Skeletal muscle satellite cell (primary cell): ENCODE measurements around the gene ZBTB16.
"Not testable (repeated sequence)": the region's sequence is repeated elsewhere in the genome, so short reads cannot be mapped to it uniquely, and the experiment has no call there.

ENCODE experiments used
- H3K27me3 ChIP-seq: 2 replicates; pipeline ENCODE4 v1.7.0; 2013; ENCODE audit warnings: low read length; ENCODE audit not compliant: control insufficient read depth, insufficient read depth
- H3K36me3 ChIP-seq: 2 replicates; pipeline ENCODE4 v1.7.0; 2013; ENCODE audit warnings: mild to moderate bottlenecking, control low read depth, low read length; ENCODE audit not compliant: insufficient read depth
- H3K4me1 ChIP-seq: 2 replicates; pipeline ENCODE4 v1.7.0; 2013; ENCODE audit warnings: low read length; ENCODE audit not compliant: control insufficient read depth, insufficient read depth
- H3K4me2 ChIP-seq: 2 replicates; pipeline ENCODE4 v1.7.0; 2013; ENCODE audit warnings: mild to moderate bottlenecking, low read length
- H3K4me3 ChIP-seq: 2 replicates; pipeline ENCODE4 v1.7.0; 2013; ENCODE audit warnings: low read length
- H3K9ac ChIP-seq: 2 replicates; pipeline ENCODE4 v1.7.0; 2013; ENCODE audit warnings: mild to moderate bottlenecking, low read depth, low read length, moderate library complexity
- H3K9me3 ChIP-seq: replicated peaks from 2 replicates; pipeline ENCODE4 v1.7.0; 2013; ENCODE audit warnings: mild to moderate bottlenecking, control low read depth, low read length

ZBTB16 gene

GRCh38 chr11:114044042-114044871 is 15.3 kb upstream of the ZBTB16 start:
- no peaks in the 10 kb centered on the region for H3K9me3 ChIP-seq
- peaks cover 10% of the 10 kb centered on the region for H3K4me1 ChIP-seq
- H3K27me3 ChIP-seq = peaks cover 6% of the 10 kb centered on the region
- H3K4me2 ChIP-seq = no peak overlapping the region
- no peak overlapping the region for H3K9ac ChIP-seq
- H3K4me3 ChIP-seq = no peak overlapping the region
- H3K36me3 ChIP-seq = no peaks in the 10 kb centered on the region

- Histone ChIP-seq H3K9me3 (no peaks in the 10 kb centered on the region), H3K4me1 (no peaks in the 10 kb centered on the region), H3K27me3 (peaks cover 12% of the 10 kb centered on the region), H3K36me3 (no peaks in the 10 kb centered on the region), H3K9ac (no peak overlapping the region), H3K4me3 (no peak overlapping the region), H3K4me2 (no peak overlapping the region)
Measured at GRCh38 chr11:114047327-114047726, 12.2 kb upstream of the ZBTB16 start.

- Histone ChIP-seq H3K4me1 (no peaks in the 10 kb centered on the region), H3K9me3 (no peaks in the 10 kb centered on the region), H3K9ac (no peak overlapping the region), H3K36me3 (no peaks in the 10 kb centered on the region), H3K27me3 (peaks cover 12% of the 10 kb centered on the region), H3K4me2 (no peak overlapping the region), H3K4me3 (no peak overlapping the region)
Measured at GRCh38 chr11:114049050-114049449, 10.5 kb upstream of the ZBTB16 start.

GRCh38 chr11:114049766-114050165 is 9.7 kb upstream of the ZBTB16 start:
- not testable (repeated sequence) for H3K9ac ChIP-seq, H3K36me3 ChIP-seq, H3K9me3 ChIP-seq, H3K4me3 ChIP-seq, H3K4me1 ChIP-seq, H3K4me2 ChIP-seq
- peaks cover 12% of the 10 kb centered on the region for H3K27me3 ChIP-seq

- no peaks in the 10 kb centered on the region for H3K4me1 ChIP-seq
- H3K9ac ChIP-seq = no peak overlapping the region
- no peaks in the 10 kb centered on the region for H3K9me3 ChIP-seq
- H3K4me2 ChIP-seq = no peak overlapping the region
- no peaks in the 10 kb centered on the region for H3K36me3 ChIP-seq
- peaks cover 12% of the 10 kb centered on the region for H3K27me3 ChIP-seq
- no peak overlapping the region for H3K4me3 ChIP-seq
Measured at GRCh38 chr11:114050258-114050927, 9.1 kb upstream of the ZBTB16 start.

GRCh38 chr11:114051558-114051957 is 8.0 kb upstream of the ZBTB16 start:
- Histone ChIP-seq H3K4me3 (no peak overlapping the region), H3K9me3 (no peaks in the 10 kb centered on the region), H3K4me2 (no peak overlapping the region), H3K36me3 (no peaks in the 10 kb centered on the region), H3K27me3 (peaks cover 9% of the 10 kb centered on the region), H3K9ac (no peak overlapping the region), H3K4me1 (no peaks in the 10 kb centered on the region)

- Histone ChIP-seq H3K36me3 (no peaks in the 10 kb centered on the region), H3K4me3 (no peak overlapping the region), H3K4me1 (no peaks in the 10 kb centered on the region), H3K9ac (no peak overlapping the region), H3K27me3 (peaks cover 6% of the 10 kb centered on the region), H3K9me3 (no peaks in the 10 kb centered on the region), H3K4me2 (no peak overlapping the region)
Measured at GRCh38 chr11:114052160-114052559, 7.4 kb upstream of the ZBTB16 start.

- Histone ChIP-seq H3K27me3 (peaks cover 6% of the 10 kb centered on the region), H3K9ac (no peak overlapping the region), H3K4me2 (no peak overlapping the region), H3K4me3 (no peak overlapping the region), H3K4me1 (peaks cover 8% of the 10 kb centered on the region), H3K9me3 (no peaks in the 10 kb centered on the region), H3K36me3 (no peaks in the 10 kb centered on the region)
Measured at GRCh38 chr11:114053406-114053805, 6.1 kb upstream of the ZBTB16 start.

- no peak overlapping the region for H3K9ac ChIP-seq
- peaks cover 6% of the 10 kb centered on the region for H3K27me3 ChIP-seq
- no peak overlapping the region for H3K4me3 ChIP-seq
- no peaks in the 10 kb centered on the region for H3K9me3 ChIP-seq
- H3K4me1 ChIP-seq = peaks cover 15% of the 10 kb centered on the region
- no peaks in the 10 kb centered on the region for H3K36me3 ChIP-seq
- no peak overlapping the region for H3K4me2 ChIP-seq
Measured at GRCh38 chr11:114054806-114055205, 4.7 kb upstream of the ZBTB16 start.

GRCh38 chr11:114056409-114056808 is 3.1 kb upstream of the ZBTB16 start:
- Histone ChIP-seq H3K9me3 (no peaks in the 10 kb centered on the region), H3K4me3 (no peak overlapping the region), H3K9ac (no peak overlapping the region), H3K4me2 (no peak overlapping the region), H3K36me3 (no peaks in the 10 kb centered on the region), H3K4me1 (peaks cover 15% of the 10 kb centered on the region), H3K27me3 (peaks cover 2% of the 10 kb centered on the region)

GRCh38 chr11:114057147-114057546 is 2.4 kb upstream of the ZBTB16 start:
- H3K9me3 ChIP-seq = no peaks in the 10 kb centered on the region
- H3K36me3 ChIP-seq = no peaks in the 10 kb centered on the region
- no peak overlapping the region for H3K9ac ChIP-seq
- H3K27me3 ChIP-seq = no peaks in the 10 kb centered on the region
- H3K4me3 ChIP-seq = no peak overlapping the region
- H3K4me2 ChIP-seq = no peak overlapping the region
- H3K4me1 ChIP-seq = peaks cover 21% of the 10 kb centered on the region

GRCh38 chr11:114057605-114058004 is 1.9 kb upstream of the ZBTB16 start:
- Histone ChIP-seq H3K4me1 (peaks cover 26% of the 10 kb centered on the region), H3K4me2 (no peak overlapping the region), H3K27me3 (no peaks in the 10 kb centered on the region), H3K36me3 (no peaks in the 10 kb centered on the region), H3K4me3 (no peak overlapping the region), H3K9me3 (no peaks in the 10 kb centered on the region), H3K9ac (no peak overlapping the region)
